Measurements from ENCODE around the gene SLC25A43. TPM values are rescaled to one million over a fixed set of nuclear protein-coding genes. Genes with fewer than 3 reads are reported as not detected.
"Not testable (repeated sequence)": the region's sequence is repeated elsewhere in the genome, so short reads cannot be mapped to it uniquely, and the experiment has no call there.

The SLC25A43 gene
- total RNA-seq, result 2.2 TPM

- DNase-seq, result no peak
These were observed at the start of gene SLC25A43 for GRCh38 chrX:119398974-119399771. SLC25A43 (plus strand) TSS chrX:119399336; CDS start chrX:119399404, 68 bp downstream.

DNA sequence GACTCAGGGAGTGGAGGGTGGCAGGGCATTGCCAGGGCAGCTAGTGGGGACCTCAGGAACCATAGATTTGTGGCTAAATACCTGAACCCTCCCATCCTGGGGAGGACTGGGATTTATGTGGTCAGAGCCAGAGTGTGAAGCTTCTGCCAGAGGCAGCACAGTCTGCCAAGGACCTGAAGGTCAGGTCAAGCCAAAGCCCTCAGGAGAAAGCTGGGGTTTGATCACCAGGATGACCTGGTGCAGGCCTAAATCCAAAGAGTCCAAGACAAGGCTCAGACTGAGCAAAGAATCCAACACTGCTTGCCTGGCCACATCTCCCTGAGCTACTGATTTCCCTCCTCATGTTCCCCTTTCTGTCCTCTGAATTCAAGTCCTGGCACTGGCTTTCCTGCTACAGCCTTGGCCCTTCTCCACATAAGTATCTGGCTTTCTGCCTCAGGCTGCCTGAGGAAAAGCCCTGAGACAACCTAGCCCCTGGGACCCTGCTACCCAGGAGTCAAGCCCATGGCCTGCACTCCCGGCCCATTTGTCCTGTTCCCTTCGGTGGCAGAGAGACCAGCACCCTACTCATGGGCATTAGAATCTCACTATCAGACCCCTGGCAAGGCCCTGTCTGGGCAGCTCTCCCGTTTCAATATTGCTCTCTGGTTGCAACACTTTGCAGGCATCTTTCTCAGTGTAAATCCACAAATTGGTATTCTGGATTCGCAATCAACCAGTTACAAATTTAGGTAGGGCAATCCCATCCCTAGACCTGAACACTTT is 39.3 kb upstream of the SLC25A43 start:
- DNase-seq, result no peak

DNA sequence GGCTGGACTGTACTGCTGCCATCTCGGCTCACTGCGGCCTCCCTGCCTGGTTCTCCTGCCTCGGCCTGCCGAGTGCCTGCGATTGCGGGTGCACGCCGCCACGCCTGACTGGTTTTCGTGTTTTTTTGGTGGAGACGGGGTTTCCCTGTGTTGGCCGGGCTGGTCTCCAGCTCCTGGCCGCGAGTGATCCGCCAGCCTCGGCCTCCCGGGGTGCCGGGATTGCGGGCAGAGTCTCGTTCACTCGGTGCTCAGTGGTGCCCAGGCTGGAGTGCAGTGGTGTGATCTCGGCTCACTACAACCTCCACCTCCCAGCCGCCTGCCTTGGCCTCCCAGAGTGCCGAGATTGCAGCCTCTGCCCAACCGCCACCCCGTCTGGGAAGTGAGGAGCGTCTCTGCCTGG is 37.7 kb upstream of the SLC25A43 start:
- DNase-seq, result not testable (repeated sequence)

- not testable (repeated sequence) for DNase-seq
These were observed 37.1 kb upstream of the SLC25A43 start for GRCh38 chrX:119362074-119362473.

DNA sequence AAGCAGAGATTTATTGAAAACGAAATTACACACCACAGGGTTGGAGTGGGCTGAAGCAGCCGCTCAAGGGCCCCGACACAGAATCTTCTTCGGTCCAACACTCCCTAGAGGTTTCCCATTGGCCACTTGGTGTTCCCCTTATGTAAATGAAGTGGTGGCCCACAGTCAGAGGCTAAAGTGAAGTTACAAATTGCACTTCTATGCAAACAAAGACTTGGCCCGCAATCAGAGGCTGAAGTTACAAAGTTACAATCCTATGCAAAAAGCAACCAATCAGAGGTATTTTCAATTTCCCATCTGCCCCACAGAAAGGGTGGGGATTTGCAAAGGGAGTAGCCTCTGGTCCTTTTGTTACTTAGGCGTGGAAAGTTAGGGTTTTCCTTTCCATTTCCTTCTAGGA is 35.7 kb upstream of the SLC25A43 start:
- DNase-seq, result no peak

GRCh38 chrX:119371861-119372260 is 27.3 kb upstream of the SLC25A43 start:
- DNase-seq, result not testable (repeated sequence)

DNA sequence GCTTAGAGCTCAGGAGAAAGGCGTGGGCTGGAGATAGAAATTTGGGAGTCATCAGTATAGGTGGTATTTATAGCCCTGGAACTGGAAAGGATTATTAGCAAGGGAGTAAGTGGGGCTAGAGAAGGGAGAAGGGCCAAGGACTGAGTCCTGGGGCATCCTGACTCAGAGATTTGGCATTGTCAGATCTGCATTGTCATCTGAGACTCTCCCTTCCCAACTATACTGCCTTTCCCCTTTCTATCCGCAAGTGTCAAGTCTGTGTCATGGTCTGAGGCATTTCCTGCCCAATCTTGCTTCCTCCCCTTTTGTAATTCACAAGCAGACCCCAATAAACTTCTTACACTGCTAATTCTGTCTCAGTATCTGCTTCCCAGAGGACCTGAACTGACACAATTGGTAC is 24.4 kb upstream of the SLC25A43 start:
- no peak for DNase-seq

GRCh38 chrX:119375561-119375960 is 23.6 kb upstream of the SLC25A43 start:
- DNase-seq, result no peak

GRCh38 chrX:119376312-119376711 is 22.8 kb upstream of the SLC25A43 start:
- no peak for DNase-seq

- no peak for DNase-seq
These were observed 17.7 kb upstream of the SLC25A43 start for GRCh38 chrX:119381349-119381944.

GRCh38 chrX:119382606-119383005 is 16.5 kb upstream of the SLC25A43 start:
- DNase-seq, result no peak

GRCh38 chrX:119386685-119387084 is 12.5 kb upstream of the SLC25A43 start:
- DNase-seq, result not testable (repeated sequence)

GRCh38 chrX:119387426-119387825 is 11.7 kb upstream of the SLC25A43 start:
- not testable (repeated sequence) for DNase-seq

GRCh38 chrX:119389214-119389613 is 9.9 kb upstream of the SLC25A43 start:
- DNase-seq, result no peak

- no peak for DNase-seq
These were observed 9.2 kb upstream of the SLC25A43 start for GRCh38 chrX:119389871-119390501.

DNA sequence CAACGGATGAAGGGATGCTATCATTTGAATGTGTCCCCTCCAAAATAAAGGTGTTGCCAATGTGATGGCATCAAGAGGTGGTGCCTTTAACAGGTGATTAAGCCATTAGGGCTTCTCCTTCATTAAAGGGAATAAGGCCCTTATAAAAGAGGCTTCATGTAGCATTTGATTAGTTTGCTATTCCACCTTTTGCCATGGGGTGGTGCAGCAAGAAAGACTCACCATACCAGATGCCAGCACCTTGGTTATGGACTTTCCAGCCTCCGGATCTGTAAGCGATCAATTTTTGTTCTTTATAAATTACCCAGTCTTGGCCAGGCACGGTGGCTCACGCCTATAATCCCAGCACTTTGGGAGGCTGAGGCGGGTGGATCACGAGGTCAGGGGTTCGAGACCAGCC is 7.9 kb upstream of the SLC25A43 start:
- DNase-seq, result no peak

- no peak for DNase-seq
These were observed 6.0 kb upstream of the SLC25A43 start for GRCh38 chrX:119393144-119393543.

GRCh38 chrX:119398587-119398973 is 556 bp upstream of the SLC25A43 start:
- no peak for DNase-seq

- no peak for DNase-seq
These were observed 601 bp downstream of the SLC25A43 start for GRCh38 chrX:119399772-119400101.

DNA sequence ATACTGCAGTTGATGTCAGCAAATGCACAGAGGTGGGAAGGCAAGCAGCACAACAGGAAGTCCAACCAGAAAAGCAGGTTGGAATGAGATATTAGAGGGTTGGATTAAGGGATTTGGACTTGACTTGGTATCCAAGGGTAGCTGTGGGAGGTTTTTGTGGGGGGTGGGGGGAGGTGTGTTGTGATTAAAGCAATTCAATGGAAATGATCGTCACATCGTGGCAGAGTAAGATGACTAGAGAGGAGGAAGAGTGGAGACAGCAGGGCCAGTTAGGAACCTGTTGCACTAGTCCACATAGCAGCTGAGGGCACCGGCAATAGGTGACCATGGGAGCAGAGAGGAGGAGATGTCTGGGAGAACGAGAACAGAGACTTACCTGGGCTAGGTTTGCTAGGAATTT is 2.4 kb downstream of the SLC25A43 start:
- DNase-seq, result no peak

GRCh38 chrX:119402588-119402987 is 3.5 kb downstream of the SLC25A43 start:
- no peak for DNase-seq

- no peak for DNase-seq
These were observed 7.6 kb downstream of the SLC25A43 start for GRCh38 chrX:119406776-119407175.

DNA sequence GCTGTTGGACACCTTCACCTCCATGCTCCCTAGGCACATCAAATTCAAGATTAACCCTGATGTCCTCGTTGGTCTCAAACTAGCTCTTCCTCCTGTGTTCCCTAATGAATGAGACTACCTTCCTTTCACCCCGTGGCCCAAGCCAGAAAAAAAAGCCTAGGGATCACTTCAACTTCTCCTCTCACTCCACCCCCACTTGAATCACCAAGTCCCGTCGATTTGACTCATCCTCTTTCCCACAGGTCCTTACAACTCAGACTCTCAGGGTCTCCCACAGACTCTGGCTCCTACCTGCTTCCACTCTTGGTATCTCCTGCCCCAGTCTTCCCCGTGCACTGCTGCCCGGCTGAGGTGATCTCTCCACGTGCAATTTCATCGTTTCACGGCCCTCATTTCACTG is 8.5 kb downstream of the SLC25A43 start:
- no peak for DNase-seq
